ENCODE results near the gene UNKL. TPM values are rescaled to one million over a fixed set of nuclear protein-coding genes. Genes with fewer than 3 reads are reported as not detected.

The UNKL gene
- total RNA-seq, 3 donors from 2014 or later (not counting 1 experiment from before 2014, with no cell fraction given), result 114 to 130 (median 127) TPM

DNA sequence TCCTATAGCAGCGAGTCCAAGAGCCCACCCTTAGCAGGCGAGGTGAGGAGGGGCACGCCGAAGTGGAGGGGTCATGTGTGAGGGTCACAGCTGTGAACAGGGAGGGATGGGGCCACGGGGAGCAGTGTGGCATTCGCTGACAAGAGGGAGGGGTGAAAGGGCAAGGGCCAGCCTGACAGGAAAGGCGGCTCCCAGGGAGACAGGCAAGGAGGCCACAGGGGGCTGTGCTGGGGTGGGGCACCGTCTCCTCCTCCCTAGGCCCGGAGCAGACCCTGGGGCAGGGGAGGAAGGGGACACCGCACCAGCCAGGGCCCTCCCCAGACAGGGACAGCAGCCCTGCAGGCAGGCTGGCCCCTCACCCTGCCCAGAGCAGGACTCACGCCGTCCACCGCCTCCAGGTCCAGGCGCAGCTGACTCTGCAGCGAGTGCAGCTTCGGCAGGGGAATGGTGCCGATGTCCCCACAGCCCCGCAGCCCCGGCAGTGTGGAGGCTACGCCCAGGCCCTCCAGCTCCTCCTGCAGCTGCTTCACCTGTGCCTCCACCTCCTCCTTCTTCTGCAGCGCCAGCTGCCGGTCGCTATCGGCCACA, 47.7 kb downstream of the UNKL start:
- WGBS (ENCODE audit: insufficient coverage), result 96% methylated on average over 24 of the region's 24 CpGs
- TF ChIP-seq CTCF (IDR thresholded peaks at IDR 0.05), result no peak
- ATAC-seq (no peak), DNase-seq (no peak)
- H3K4me3 Mint-ChIP-seq, result no peak overlapping the region
- Histone ChIP-seq H3K27me3 (ENCODE audit: control insufficient read depth, insufficient read depth, low read length) (no peaks in the 10 kb centered on the region), H3K4me1 (ENCODE audit: control insufficient read depth, insufficient read depth, low read length) (no peaks in the 10 kb centered on the region), H3K36me3 (ENCODE audit: control insufficient read depth, insufficient read depth, low read length) (peaks cover 54% of the 10 kb centered on the region), H3K27ac (ENCODE audit: low read length) (no peak overlapping the region), H3K4me3 (ENCODE audit: low read length) (no peak overlapping the region), H3K9me3 (ENCODE audit: control insufficient read depth, insufficient read depth, low read length) (no peaks in the 10 kb centered on the region)
- no peaks in the 10 kb centered on the region for H3K9me3 Mint-ChIP-seq
- intact Hi-C loops (cut with micrococcal nuclease), result no loop called here
- no peaks in the 10 kb centered on the region for H3K36me3 Mint-ChIP-seq
- H3K27ac Mint-ChIP-seq, result no peak overlapping the region
- no peaks in the 10 kb centered on the region for H3K27me3 Mint-ChIP-seq (ENCODE audit: low read depth in 2 of 2)
- no peaks in the 10 kb centered on the region for H3K4me1 Mint-ChIP-seq

GRCh38 chr16:1366060-1366711, 48.3 kb downstream of the UNKL start:
- Histone ChIP-seq H3K4me1 (ENCODE audit: control insufficient read depth, insufficient read depth, low read length) (no peaks in the 10 kb centered on the region), H3K27me3 (ENCODE audit: control insufficient read depth, insufficient read depth, low read length) (no peaks in the 10 kb centered on the region), H3K36me3 (ENCODE audit: control insufficient read depth, insufficient read depth, low read length) (peaks cover 57% of the 10 kb centered on the region), H3K9me3 (ENCODE audit: control insufficient read depth, insufficient read depth, low read length) (no peaks in the 10 kb centered on the region), H3K27ac (ENCODE audit: low read length) (no peak overlapping the region), H3K4me3 (ENCODE audit: low read length) (no peak overlapping the region)
- no peak for TF ChIP-seq CTCF (IDR thresholded peaks at IDR 0.05)
- H3K4me3 Mint-ChIP-seq, result no peak overlapping the region
- no peak overlapping the region for H3K27ac Mint-ChIP-seq
- 91% methylated on average over 29 of the region's 29 CpGs for WGBS (ENCODE audit: insufficient coverage)
- intact Hi-C loops (cut with micrococcal nuclease), result no loop called here
- ATAC-seq (no peak), DNase-seq (no peak)
- no peaks in the 10 kb centered on the region for H3K9me3 Mint-ChIP-seq
- no peaks in the 10 kb centered on the region for H3K27me3 Mint-ChIP-seq (ENCODE audit: low read depth in 2 of 2)
- H3K36me3 Mint-ChIP-seq, result no peaks in the 10 kb centered on the region
- no peaks in the 10 kb centered on the region for H3K4me1 Mint-ChIP-seq

DNA sequence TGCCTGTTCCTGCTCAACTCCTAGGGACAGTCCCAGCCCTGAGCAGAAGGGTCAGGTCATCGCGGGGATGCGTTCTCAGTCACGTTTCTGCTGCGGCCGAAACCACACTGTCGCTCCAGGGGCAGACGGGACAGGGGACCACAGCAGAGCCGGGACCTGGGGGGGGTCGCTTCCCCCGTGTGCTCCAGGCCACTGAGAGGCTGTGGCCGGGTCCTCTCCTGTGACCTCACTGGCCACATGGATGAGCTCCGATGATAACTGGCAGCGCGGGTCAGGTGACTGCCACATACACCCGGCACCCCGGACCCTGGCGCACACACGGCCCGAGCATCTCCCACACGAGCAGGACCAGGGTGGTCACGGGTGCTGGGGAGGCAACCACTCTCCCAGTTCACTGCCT, 50.0 kb downstream of the UNKL start:
- Mint-ChIP-seq H3K4me3 (no peak overlapping the region), H3K36me3 (no peaks in the 10 kb centered on the region), H3K27me3 (ENCODE audit: low read depth in 2 of 2) (no peaks in the 10 kb centered on the region), H3K27ac (no peak overlapping the region), H3K9me3 (no peaks in the 10 kb centered on the region), H3K4me1 (no peaks in the 10 kb centered on the region)
- Histone ChIP-seq H3K9me3 (ENCODE audit: control insufficient read depth, insufficient read depth, low read length) (no peaks in the 10 kb centered on the region), H3K4me3 (ENCODE audit: low read length) (no peak overlapping the region), H3K4me1 (ENCODE audit: control insufficient read depth, insufficient read depth, low read length) (no peaks in the 10 kb centered on the region), H3K27me3 (ENCODE audit: control insufficient read depth, insufficient read depth, low read length) (no peaks in the 10 kb centered on the region), H3K27ac (ENCODE audit: low read length) (no peak overlapping the region), H3K36me3 (ENCODE audit: control insufficient read depth, insufficient read depth, low read length) (peaks cover 55% of the 10 kb centered on the region)
- intact Hi-C loops (cut with micrococcal nuclease), result no loop called here
- DNase-seq (no peak), ATAC-seq (no peak)
- TF ChIP-seq CTCF (IDR thresholded peaks at IDR 0.05), result no peak
- WGBS (ENCODE audit: insufficient coverage), result 89% methylated on average over 22 of the region's 22 CpGs
